ENCODE results near the gene WDPCP. TPM values are rescaled to one million over a fixed set of nuclear protein-coding genes. Genes with fewer than 3 reads are reported as not detected.

Gene WDPCP
- total RNA-seq, 1 donor: 16.3 TPM

DNA sequence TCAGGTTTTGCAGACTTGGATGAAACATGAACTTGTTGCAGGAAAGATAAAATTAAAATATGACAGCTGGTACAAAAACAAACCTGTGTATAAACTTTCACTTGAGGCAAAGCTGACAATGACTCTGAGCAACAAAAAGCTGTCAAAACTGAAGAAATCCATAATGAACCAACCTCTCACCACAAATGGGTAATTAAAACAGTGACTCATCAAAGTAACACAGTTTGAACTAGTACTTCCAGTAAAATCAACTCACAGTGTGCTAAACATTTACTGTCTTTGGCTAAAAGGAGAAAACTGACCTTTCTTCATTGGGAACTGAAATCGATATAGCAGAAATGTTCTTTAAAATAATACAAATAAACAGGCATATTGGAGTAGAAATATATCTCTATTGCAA is 209.7 kb downstream of the WDPCP start:
- Histone ChIP-seq H3K9me3 (ENCODE audit: low read depth, low read length) (no peaks in the 10 kb centered on the region), H3K36me3 (ENCODE audit: insufficient read depth, low read length) (no peaks in the 10 kb centered on the region), H3K4me2 (ENCODE audit: insufficient read depth, low read length) (no peak overlapping the region), H3K4me3 (ENCODE audit: insufficient read depth, low read length) (no peak overlapping the region), H3K27ac (ENCODE audit: low read depth, low read length) (no peak overlapping the region), H3K79me2 (ENCODE audit: insufficient read depth, low read length) (no peaks in the 10 kb centered on the region), H2AFZ (ENCODE audit: low read length) (no peak overlapping the region), H3K4me1 (ENCODE audit: insufficient read depth, low read length) (no peaks in the 10 kb centered on the region), H3K27me3 (ENCODE audit: insufficient read depth, low read length) (no peaks in the 10 kb centered on the region), H4K20me1 (ENCODE audit: insufficient read depth, low read length) (no peaks in the 10 kb centered on the region)
- TF ChIP-seq, protein P1, sequence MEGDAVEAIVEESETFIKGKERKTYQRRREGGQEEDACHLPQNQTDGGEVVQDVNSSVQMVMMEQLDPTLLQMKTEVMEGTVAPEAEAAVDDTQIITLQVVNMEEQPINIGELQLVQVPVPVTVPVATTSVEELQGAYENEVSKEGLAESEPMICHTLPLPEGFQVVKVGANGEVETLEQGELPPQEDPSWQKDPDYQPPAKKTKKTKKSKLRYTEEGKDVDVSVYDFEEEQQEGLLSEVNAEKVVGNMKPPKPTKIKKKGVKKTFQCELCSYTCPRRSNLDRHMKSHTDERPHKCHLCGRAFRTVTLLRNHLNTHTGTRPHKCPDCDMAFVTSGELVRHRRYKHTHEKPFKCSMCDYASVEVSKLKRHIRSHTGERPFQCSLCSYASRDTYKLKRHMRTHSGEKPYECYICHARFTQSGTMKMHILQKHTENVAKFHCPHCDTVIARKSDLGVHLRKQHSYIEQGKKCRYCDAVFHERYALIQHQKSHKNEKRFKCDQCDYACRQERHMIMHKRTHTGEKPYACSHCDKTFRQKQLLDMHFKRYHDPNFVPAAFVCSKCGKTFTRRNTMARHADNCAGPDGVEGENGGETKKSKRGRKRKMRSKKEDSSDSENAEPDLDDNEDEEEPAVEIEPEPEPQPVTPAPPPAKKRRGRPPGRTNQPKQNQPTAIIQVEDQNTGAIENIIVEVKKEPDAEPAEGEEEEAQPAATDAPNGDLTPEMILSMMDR (IDR thresholded peaks at IDR 0.05; ENCODE audit: extremely low read depth, low read depth, low read length): no peak
- DNase-seq (ENCODE audit: insufficient read length, low spot score, missing footprints): no peak

DNA sequence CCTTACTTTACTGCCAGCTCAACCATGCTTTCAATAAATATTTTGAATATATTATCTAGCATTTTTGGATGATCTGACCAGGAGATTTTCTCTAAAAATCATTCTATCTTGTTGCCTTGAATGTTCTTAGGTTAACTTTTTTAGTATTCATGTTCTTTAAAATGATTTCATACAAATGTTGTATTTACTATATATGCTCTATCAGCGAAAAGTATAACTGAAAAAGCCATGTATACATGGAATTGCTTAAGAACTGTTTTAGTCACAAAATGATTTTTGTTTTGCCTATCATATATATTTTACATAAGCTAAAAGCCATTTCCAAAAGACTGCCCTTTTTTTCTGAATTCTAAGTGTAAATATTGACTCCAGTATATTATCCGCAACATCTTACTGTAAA is 213.9 kb downstream of the WDPCP start:
- H2AFZ ChIP-seq (ENCODE audit: low read length): no peak overlapping the region
- no peaks in the 10 kb centered on the region for H3K4me1 ChIP-seq (ENCODE audit: insufficient read depth, low read length)
- TF ChIP-seq, protein P1 (IDR thresholded peaks at IDR 0.05; ENCODE audit: extremely low read depth, low read depth, low read length): no peak
- no peaks in the 10 kb centered on the region for H3K9me3 ChIP-seq (ENCODE audit: low read depth, low read length)
- DNase-seq (ENCODE audit: insufficient read length, low spot score, missing footprints): no peak
- H3K79me2 ChIP-seq (ENCODE audit: insufficient read depth, low read length): no peaks in the 10 kb centered on the region
- H3K4me2 ChIP-seq (ENCODE audit: insufficient read depth, low read length): no peak overlapping the region
- H3K27me3 ChIP-seq (ENCODE audit: insufficient read depth, low read length): no peaks in the 10 kb centered on the region
- no peak overlapping the region for H3K4me3 ChIP-seq (ENCODE audit: insufficient read depth, low read length)
- H3K27ac ChIP-seq (ENCODE audit: low read depth, low read length): no peak overlapping the region
- H4K20me1 ChIP-seq (ENCODE audit: insufficient read depth, low read length): no peaks in the 10 kb centered on the region
- no peaks in the 10 kb centered on the region for H3K36me3 ChIP-seq (ENCODE audit: insufficient read depth, low read length)

DNA sequence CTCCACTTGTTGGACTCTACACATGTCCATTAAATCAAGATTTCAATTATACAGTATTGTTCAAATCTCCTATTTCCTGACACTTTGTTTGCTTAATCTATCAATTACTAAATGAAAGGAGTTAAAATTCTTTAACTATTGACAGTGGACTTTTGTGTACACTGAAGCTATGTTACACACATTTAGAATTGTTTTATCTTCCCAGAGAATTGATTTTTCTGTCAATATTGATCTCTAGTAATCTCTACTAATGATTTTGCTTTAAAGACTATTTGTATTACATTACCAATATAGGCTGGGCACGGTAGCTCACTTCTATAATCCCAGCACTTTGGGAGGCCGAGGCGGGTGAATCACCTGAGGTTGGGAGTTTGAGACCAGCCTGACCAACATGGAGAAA is 215.7 kb downstream of the WDPCP start:
- TF ChIP-seq, protein P1 (IDR thresholded peaks at IDR 0.05; ENCODE audit: extremely low read depth, low read depth, low read length): no peak
- Histone ChIP-seq H4K20me1 (ENCODE audit: insufficient read depth, low read length) (no peaks in the 10 kb centered on the region), H2AFZ (ENCODE audit: low read length) (no peak overlapping the region), H3K27me3 (ENCODE audit: insufficient read depth, low read length) (no peaks in the 10 kb centered on the region), H3K79me2 (ENCODE audit: insufficient read depth, low read length) (no peaks in the 10 kb centered on the region), H3K4me1 (ENCODE audit: insufficient read depth, low read length) (no peaks in the 10 kb centered on the region), H3K9me3 (ENCODE audit: low read depth, low read length) (no peaks in the 10 kb centered on the region), H3K27ac (ENCODE audit: low read depth, low read length) (no peak overlapping the region), H3K4me3 (ENCODE audit: insufficient read depth, low read length) (no peak overlapping the region), H3K4me2 (ENCODE audit: insufficient read depth, low read length) (no peak overlapping the region), H3K36me3 (ENCODE audit: insufficient read depth, low read length) (no peaks in the 10 kb centered on the region)
- no peak for DNase-seq (ENCODE audit: insufficient read length, low spot score, missing footprints)

DNA sequence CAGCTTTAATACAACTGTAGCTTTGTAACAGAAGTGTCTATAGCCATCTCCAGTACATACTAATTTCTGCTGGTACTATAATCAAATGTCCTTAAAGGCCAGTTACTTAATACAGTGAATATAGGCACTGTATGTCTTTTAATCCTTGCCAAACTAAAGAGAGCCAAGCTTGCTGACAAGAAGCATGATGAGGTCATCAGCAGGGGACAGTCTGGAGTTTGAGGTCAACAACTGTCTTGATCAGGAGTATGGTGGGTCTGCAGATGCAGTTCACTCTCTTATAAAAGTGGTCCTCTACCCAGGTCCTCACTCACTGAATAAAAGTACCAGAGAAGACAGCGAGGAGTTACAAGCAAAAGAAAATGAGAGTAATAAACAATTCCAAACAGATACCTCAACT is 219.1 kb downstream of the WDPCP start:
- Histone ChIP-seq H3K36me3 (ENCODE audit: insufficient read depth, low read length) (no peaks in the 10 kb centered on the region), H4K20me1 (ENCODE audit: insufficient read depth, low read length) (no peaks in the 10 kb centered on the region), H3K27ac (ENCODE audit: low read depth, low read length) (no peak overlapping the region), H3K9me3 (ENCODE audit: low read depth, low read length) (no peaks in the 10 kb centered on the region), H3K4me1 (ENCODE audit: insufficient read depth, low read length) (no peaks in the 10 kb centered on the region), H3K27me3 (ENCODE audit: insufficient read depth, low read length) (no peaks in the 10 kb centered on the region), H3K79me2 (ENCODE audit: insufficient read depth, low read length) (no peaks in the 10 kb centered on the region), H2AFZ (ENCODE audit: low read length) (no peak overlapping the region), H3K4me3 (ENCODE audit: insufficient read depth, low read length) (no peak overlapping the region), H3K4me2 (ENCODE audit: insufficient read depth, low read length) (no peak overlapping the region)
- TF ChIP-seq, protein P1 (IDR thresholded peaks at IDR 0.05; ENCODE audit: extremely low read depth, low read depth, low read length): no peak
- DNase-seq (ENCODE audit: insufficient read length, low spot score, missing footprints): no peak
